GM19395 (cell line): Measurements from ENCODE around the gene SCYL2.
"Not testable (repeated sequence)": the region's sequence is repeated elsewhere in the genome, so short reads cannot be mapped to it uniquely, and the experiment has no call there.

Source experiments
- ATAC-seq: cut with Tn5 transposase; IDR thresholded peaks from one replicate; pipeline ENCODE4 v1.9.1; 2021; ENCODE audit warnings: mild to moderate bottlenecking, moderate library complexity; ENCODE audit not compliant: unreplicated experiment

The SCYL2 gene

GRCh38 chr12:100258127-100258526 lies 8.8 kb upstream of the SCYL2 start:
- no peak for ATAC-seq

- ATAC-seq = no peak
Measured at GRCh38 chr12:100263131-100263530, 3.8 kb upstream of the SCYL2 start.

GRCh38 chr12:100265107-100265506 lies 1.9 kb upstream of the SCYL2 start:
- ATAC-seq = not testable (repeated sequence)

- peak; percentile 21 for ATAC-seq
Measured at GRCh38 chr12:100265732-100266584, 1.0 kb upstream of the SCYL2 start.

GRCh38 chr12:100266585-100266834 lies 467 bp upstream of the SCYL2 start:
- peak; percentile 89 for ATAC-seq

- ATAC-seq = peak; percentile 13
Measured at GRCh38 chr12:100267603-100268281, 765 bp downstream of the SCYL2 start.

GRCh38 chr12:100268835-100269564 lies 2.0 kb downstream of the SCYL2 start:
- ATAC-seq = no peak

- ATAC-seq = no peak
Measured at GRCh38 chr12:100273782-100274181, 6.8 kb downstream of the SCYL2 start.

- ATAC-seq = no peak
Measured at GRCh38 chr12:100274291-100274690, 7.3 kb downstream of the SCYL2 start.

- no peak for ATAC-seq
Measured at GRCh38 chr12:100279159-100279558, 12.2 kb downstream of the SCYL2 start.

- no peak for ATAC-seq
Measured at GRCh38 chr12:100279607-100280244, 12.7 kb downstream of the SCYL2 start.

GRCh38 chr12:100284556-100284955 lies 17.6 kb downstream of the SCYL2 start:
- not testable (repeated sequence) for ATAC-seq

- ATAC-seq = no peak
Measured at GRCh38 chr12:100289038-100289437, 22.1 kb downstream of the SCYL2 start.

- no peak for ATAC-seq
Measured at GRCh38 chr12:100290016-100290415, 23.0 kb downstream of the SCYL2 start.

GRCh38 chr12:100293017-100293416 lies 26.0 kb downstream of the SCYL2 start:
- ATAC-seq = no peak

- not testable (repeated sequence) for ATAC-seq
Measured at GRCh38 chr12:100294366-100294765, 27.4 kb downstream of the SCYL2 start.

GRCh38 chr12:100295764-100296555 lies 29.0 kb downstream of the SCYL2 start:
- ATAC-seq = no peak

- ATAC-seq = no peak
Measured at GRCh38 chr12:100302081-100302480, 35.1 kb downstream of the SCYL2 start.

GRCh38 chr12:100303831-100304230 lies 36.9 kb downstream of the SCYL2 start:
- ATAC-seq = no peak

- ATAC-seq = not testable (repeated sequence)
Measured at GRCh38 chr12:100304334-100304733, 37.4 kb downstream of the SCYL2 start.
